Mesenchymal stem cell (in vitro differentiated cells and primary cell): ENCODE measurements around the gene MEF2D.

ENCODE experiments used
- DNase-seq: peaks from one replicate; pipeline ENCODE4 v3.0.0-alpha.2; 2013
- H2AFZ ChIP-seq: one replicate; pipeline ENCODE4 v1.6.1; 2013; ENCODE audit warnings: low read depth, mild to moderate bottlenecking, control low read depth, inconsistent platforms, low read length, moderate library complexity
- H2AK5ac ChIP-seq: 2 replicates; pipeline ENCODE4 v1.6.1; 2013; ENCODE audit warnings: low read length, moderate library complexity, mild to moderate bottlenecking, inconsistent platforms; ENCODE audit not compliant: severe bottlenecking
- H2BK120ac ChIP-seq: one replicate; pipeline ENCODE4 v1.6.1; 2013; ENCODE audit warnings: low read depth, mild to moderate bottlenecking, inconsistent platforms, low read length, moderate library complexity
- H2BK12ac ChIP-seq, 2 experiments: one replicate each; pipeline ENCODE4 v1.6.1; 2013; ENCODE audit warnings: inconsistent platforms in 2 of 2, low read length in 2 of 2, mild to moderate bottlenecking in 2 of 2, moderate library complexity in 2 of 2, control low read depth in 1 of 2
- H2BK15ac ChIP-seq: one replicate; pipeline ENCODE4 v1.6.1; 2013; ENCODE audit warnings: mild to moderate bottlenecking, low read depth, inconsistent platforms; ENCODE audit not compliant: poor library complexity, severe bottlenecking
- H2BK5ac ChIP-seq: 2 replicates; pipeline ENCODE4 v1.6.1; 2013; ENCODE audit warnings: low read depth, mild to moderate bottlenecking, low read length, control low read depth, inconsistent platforms; ENCODE audit not compliant: poor library complexity, severe bottlenecking
- H3K14ac ChIP-seq, 2 experiments: one replicate each; pipeline ENCODE4 v1.6.1; 2013; ENCODE audit warnings: inconsistent platforms in 2 of 2, low read length in 2 of 2, control low read depth in 1 of 2, mild to moderate bottlenecking in 1 of 2, moderate library complexity in 1 of 2
- H3K18ac ChIP-seq, 2 experiments: one replicate each; pipeline ENCODE4 v1.6.1; 2013; ENCODE audit warnings: inconsistent platforms in 2 of 2, low read length in 2 of 2, control low read depth in 1 of 2, low read depth in 1 of 2, mild to moderate bottlenecking in 1 of 2
- H3K23ac ChIP-seq, 2 experiments: one replicate each; pipeline ENCODE4 v1.6.1; 2013; ENCODE audit warnings: inconsistent platforms in 2 of 2, low read length in 2 of 2, mild to moderate bottlenecking in 2 of 2, moderate library complexity in 2 of 2, control low read depth in 1 of 2
- H3K27ac ChIP-seq: 2 replicates; pipeline ENCODE4 v1.5.1; 2013; ENCODE audit warnings: mild to moderate bottlenecking, moderate library complexity, low read length, control low read depth, inconsistent platforms; ENCODE audit not compliant: poor library complexity, severe bottlenecking
- H3K27me3 ChIP-seq, 2 experiments: 2 replicates each; pipeline versions ENCODE4 v1.6.1 to v1.7.0; 2013; ENCODE audit warnings: low read length in 2 of 2, mild to moderate bottlenecking in 2 of 2, moderate library complexity in 2 of 2, control low read depth in 1 of 2, inconsistent platforms in 1 of 2; ENCODE audit not compliant: control insufficient read depth in 1 of 2, insufficient read depth in 1 of 2
- H3K36me3 ChIP-seq, 2 experiments: 2 replicates each; pipeline versions ENCODE4 v1.6.1 to v1.7.0; 2013; ENCODE audit warnings: low read length in 2 of 2, control low read depth in 1 of 2, inconsistent platforms in 1 of 2, low read depth in 1 of 2, mild to moderate bottlenecking in 1 of 2; ENCODE audit not compliant: insufficient read depth in 2 of 2, control insufficient read depth in 1 of 2
- H3K4ac ChIP-seq, 2 experiments: one replicate each; pipeline ENCODE4 v1.6.1; 2013; ENCODE audit warnings: inconsistent platforms in 2 of 2, low read length in 2 of 2, mild to moderate bottlenecking in 2 of 2, moderate library complexity in 2 of 2, control low read depth in 1 of 2, low read depth in 1 of 2
- H3K4me1 ChIP-seq: 2 replicates; pipeline ENCODE4 v1.6.1; 2013; ENCODE audit warnings: low read depth, low read length, control low read depth; ENCODE audit not compliant: control insufficient read depth, insufficient read depth
- H3K4me2 ChIP-seq: 2 replicates; pipeline ENCODE4 v1.6.1; 2013; ENCODE audit warnings: low read length, mild to moderate bottlenecking, inconsistent platforms; ENCODE audit not compliant: poor library complexity, severe bottlenecking
- H3K4me3 ChIP-seq, 2 experiments: 2 replicates each; pipeline versions ENCODE4 v1.5.1 to v1.7.0; 2013; ENCODE audit warnings: low read length in 2 of 2, mild to moderate bottlenecking in 2 of 2, control low read depth in 1 of 2, low read depth in 1 of 2; ENCODE audit not compliant: insufficient read depth in 1 of 2
- H3K79me1 ChIP-seq: replicated peaks from 2 replicates; pipeline ENCODE4 v1.6.1; 2013; ENCODE audit warnings: mild to moderate bottlenecking, control low read depth, low read length, inconsistent platforms; ENCODE audit not compliant: poor library complexity, severe bottlenecking
- H3K9ac ChIP-seq: 2 replicates; pipeline ENCODE4 v1.7.0; 2013; ENCODE audit warnings: mild to moderate bottlenecking, low read length, moderate library complexity
- H3K9me3 ChIP-seq: 2 replicates; pipeline ENCODE4 v1.7.0; 2013; ENCODE audit warnings: mild to moderate bottlenecking, low read length; ENCODE audit not compliant: control insufficient read depth
- H4K8ac ChIP-seq: one replicate; pipeline ENCODE4 v1.6.1; 2013; ENCODE audit warnings: inconsistent platforms, mild to moderate bottlenecking, low read length, moderate library complexity
- H4K91ac ChIP-seq: one replicate; pipeline ENCODE4 v1.6.1; 2013; ENCODE audit warnings: mild to moderate bottlenecking, low read length, inconsistent platforms
- WGBS: methylation state at CpG from one replicate; pipeline ENCODE4 v1.1.7; 2013; ENCODE audit warnings: mixed read lengths; 5-methylcytosine and 5-hydroxymethylcytosine counted together

MEF2D gene

DNA sequence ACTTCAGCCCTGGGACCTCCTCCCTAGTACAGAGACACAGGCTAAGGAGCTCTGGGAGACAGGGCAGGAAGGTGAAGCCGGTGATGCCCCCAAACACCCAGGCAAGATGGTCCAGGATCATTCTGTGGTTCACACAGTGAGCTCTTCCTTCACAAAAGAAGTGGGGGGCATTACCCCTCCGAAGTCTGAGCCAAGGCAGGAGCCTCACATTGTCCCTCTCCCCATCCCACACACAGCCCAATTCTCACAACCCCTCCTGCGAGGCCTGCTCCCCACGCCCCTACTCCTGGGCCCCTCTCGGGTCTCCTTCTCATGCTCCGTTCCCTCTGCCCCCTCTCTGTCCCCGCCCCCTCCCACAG is 10.7 kb downstream of the MEF2D start:
- H4K91ac ChIP-seq = no peak overlapping the region
- no peak overlapping the region for H2AFZ ChIP-seq
- H3K18ac ChIP-seq = no peak overlapping the region
- peak overlapping the region in 1 of 2 experiments; percentile 3 for H2BK12ac ChIP-seq
- peaks cover 49% of the 10 kb centered on the region for H3K4me1 ChIP-seq
- H3K9ac ChIP-seq = peak overlapping the region; percentile 56
- peak overlapping the region in 1 of 2 experiments; percentile 59 for H3K4ac ChIP-seq
- whole genome bisulfite sequencing = 72% methylated on average over 7 of the region's 7 CpGs
- no peak for DNase-seq
- no peak overlapping the region for H4K8ac ChIP-seq
- peaks cover 18 to 29% of the 10 kb centered on the region in 2 experiments for H3K36me3 ChIP-seq
- H3K23ac ChIP-seq = no peak overlapping the region
- H3K4me2 ChIP-seq = no peak overlapping the region
- H2BK15ac ChIP-seq = peak overlapping the region; percentile 26
- no peak overlapping the region for H2BK5ac ChIP-seq
- H2AK5ac ChIP-seq = no peak overlapping the region
- H3K4me3 ChIP-seq = peak overlapping the region in 1 of 2 experiments; percentile 41
- no peak overlapping the region for H2BK120ac ChIP-seq
- no peak overlapping the region for H3K27ac ChIP-seq
- no peaks in the 10 kb centered on the region for H3K27me3 ChIP-seq
- H3K9me3 ChIP-seq = no peaks in the 10 kb centered on the region
- peaks cover 32% of the 10 kb centered on the region for H3K79me1 ChIP-seq
- no peak overlapping the region for H3K14ac ChIP-seq

DNA sequence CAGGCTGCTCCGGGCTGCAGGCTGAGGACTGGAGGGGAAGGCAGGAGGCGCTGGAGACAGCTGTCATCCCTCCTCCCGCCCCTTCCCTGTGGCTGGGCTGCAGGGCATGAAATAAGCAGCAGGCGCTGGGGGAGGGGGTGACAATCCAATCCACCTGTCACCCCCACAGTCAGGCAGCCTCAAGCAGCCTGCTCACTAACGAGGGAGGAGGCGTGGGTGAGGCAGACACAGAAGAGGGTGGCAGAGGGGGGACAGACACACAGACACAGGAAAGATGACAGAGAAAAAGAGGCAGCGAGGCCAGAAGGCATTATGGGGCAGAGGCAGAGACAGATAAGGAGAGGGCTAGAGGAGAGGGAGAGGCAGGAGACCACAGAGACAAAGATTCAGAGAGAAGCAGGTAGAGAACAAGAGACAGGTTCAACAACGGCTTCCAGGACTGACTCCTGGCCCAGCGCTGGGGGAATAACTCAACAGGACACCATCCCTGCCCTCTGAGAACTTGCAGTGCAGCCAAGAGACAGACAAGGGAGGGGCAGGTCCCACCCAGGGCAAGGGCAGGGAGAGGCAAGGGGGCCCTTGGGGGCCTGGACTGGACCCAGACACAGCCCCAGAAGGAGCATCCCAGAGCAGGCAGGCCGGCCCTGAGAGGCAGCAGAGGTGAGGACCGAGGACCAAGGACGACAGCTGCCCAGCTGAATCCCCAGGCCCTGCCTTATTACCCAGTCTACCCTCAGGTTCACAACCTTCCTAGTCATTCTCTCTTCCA is 11.2 kb downstream of the MEF2D start:
- no peak overlapping the region for H2BK15ac ChIP-seq
- H3K27ac ChIP-seq = no peak overlapping the region
- peak overlapping the region in 1 of 2 experiments; percentile 0 for H3K23ac ChIP-seq
- 71% methylated on average over 11 of the region's 12 CpGs for WGBS
- H2BK5ac ChIP-seq = no peak overlapping the region
- no peak overlapping the region for H3K4ac ChIP-seq
- no peak overlapping the region for H2BK120ac ChIP-seq
- H3K4me3 ChIP-seq = no peak overlapping the region
- H3K9me3 ChIP-seq = no peaks in the 10 kb centered on the region
- H3K36me3 ChIP-seq = peaks cover 14 to 23% of the 10 kb centered on the region in 2 experiments
- H2AK5ac ChIP-seq = no peak overlapping the region
- peak overlapping the region in 1 of 2 experiments; percentile 38 for H2BK12ac ChIP-seq
- H3K27me3 ChIP-seq = no peaks in the 10 kb centered on the region
- H2AFZ ChIP-seq = no peak overlapping the region
- peak overlapping the region in 1 of 2 experiments; percentile 30 for H3K14ac ChIP-seq
- peaks cover 33% of the 10 kb centered on the region for H3K79me1 ChIP-seq
- no peak overlapping the region for H4K91ac ChIP-seq
- peak overlapping the region in 1 of 2 experiments; percentile 42 for H3K18ac ChIP-seq
- H3K9ac ChIP-seq = peak overlapping the region; percentile 56
- peak; percentile 46 for DNase-seq
- H3K4me2 ChIP-seq = no peak overlapping the region
- no peak overlapping the region for H4K8ac ChIP-seq
- H3K4me1 ChIP-seq = peaks cover 45% of the 10 kb centered on the region

DNA sequence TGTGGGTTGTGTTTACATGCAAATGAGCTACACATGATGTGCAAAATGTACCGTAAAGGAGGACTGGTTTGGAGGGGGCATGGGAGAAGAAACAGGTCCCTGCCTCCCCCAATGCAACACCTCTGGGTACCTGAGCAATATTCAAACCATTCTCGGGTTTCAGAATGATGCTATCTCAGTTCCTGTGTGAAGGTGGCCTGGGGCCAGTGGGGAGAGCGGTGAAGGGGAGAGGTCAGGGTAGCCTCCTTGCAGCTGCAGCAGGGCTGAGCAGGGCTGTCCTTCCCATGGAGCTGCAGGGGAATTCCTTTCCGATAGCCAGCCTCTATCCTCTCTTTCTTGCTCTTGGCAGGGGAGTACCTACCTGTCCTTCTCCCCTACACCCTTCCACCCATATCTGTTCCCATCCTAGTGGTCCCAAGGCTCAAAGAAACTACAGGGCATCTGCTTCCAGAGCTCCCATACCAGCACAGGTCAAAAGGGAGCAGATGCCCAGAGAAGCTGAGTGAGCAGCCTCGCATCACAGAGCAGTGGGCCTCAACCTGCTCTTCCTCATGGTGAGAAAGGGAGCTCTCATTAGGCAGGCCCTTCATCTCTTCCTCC is 11.9 kb downstream of the MEF2D start:
- no peak overlapping the region for H3K27ac ChIP-seq
- no peak overlapping the region for H3K4me3 ChIP-seq
- no peak overlapping the region for H4K91ac ChIP-seq
- no peak overlapping the region for H3K4ac ChIP-seq
- H4K8ac ChIP-seq = no peak overlapping the region
- H2BK15ac ChIP-seq = no peak overlapping the region
- H2AFZ ChIP-seq = no peak overlapping the region
- no peak overlapping the region for H3K14ac ChIP-seq
- no peak for DNase-seq
- no peak overlapping the region for H2BK5ac ChIP-seq
- H3K27me3 ChIP-seq = no peaks in the 10 kb centered on the region
- 100% methylated on average over 4 of the region's 5 CpGs for WGBS
- peaks cover 42% of the 10 kb centered on the region for H3K4me1 ChIP-seq
- H2BK120ac ChIP-seq = no peak overlapping the region
- H3K23ac ChIP-seq = no peak overlapping the region
- H2AK5ac ChIP-seq = no peak overlapping the region
- peaks cover 14 to 21% of the 10 kb centered on the region in 2 experiments for H3K36me3 ChIP-seq
- H3K9ac ChIP-seq = no peak overlapping the region
- no peak overlapping the region for H3K4me2 ChIP-seq
- H3K9me3 ChIP-seq = no peaks in the 10 kb centered on the region
- H2BK12ac ChIP-seq = no peak overlapping the region
- H3K18ac ChIP-seq = no peak overlapping the region
- H3K79me1 ChIP-seq = peaks cover 33% of the 10 kb centered on the region

DNA sequence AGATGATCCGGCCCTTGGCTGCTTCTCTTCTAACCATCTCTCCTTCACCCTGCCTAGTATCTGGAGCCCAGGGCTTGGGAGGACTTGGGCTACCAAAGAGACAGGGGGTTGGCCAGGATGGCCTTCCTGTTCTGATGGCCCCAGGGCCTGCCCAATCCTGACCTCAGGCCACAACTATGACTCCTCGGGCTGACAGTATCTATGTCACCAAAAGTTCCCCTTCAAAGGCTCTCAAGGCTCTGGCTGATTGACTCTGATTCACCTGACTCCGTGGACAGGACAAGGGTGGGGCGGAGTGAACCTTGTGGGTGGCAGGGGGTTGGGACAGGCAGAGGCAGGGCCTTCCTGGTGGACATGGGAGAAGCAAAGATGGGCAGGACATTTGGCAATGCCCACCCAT is 12.7 kb downstream of the MEF2D start:
- H2BK5ac ChIP-seq = no peak overlapping the region
- WGBS = 90% methylated on average over 4 of the region's 4 CpGs
- H2BK15ac ChIP-seq = no peak overlapping the region
- H3K18ac ChIP-seq = no peak overlapping the region
- DNase-seq = no peak
- H3K4me3 ChIP-seq = no peak overlapping the region
- no peak overlapping the region for H3K14ac ChIP-seq
- H3K4me1 ChIP-seq = peaks cover 46% of the 10 kb centered on the region
- no peaks in the 10 kb centered on the region for H3K9me3 ChIP-seq
- no peak overlapping the region for H3K4ac ChIP-seq
- H4K91ac ChIP-seq = no peak overlapping the region
- H3K4me2 ChIP-seq = no peak overlapping the region
- H2AK5ac ChIP-seq = no peak overlapping the region
- no peak overlapping the region for H2BK120ac ChIP-seq
- peaks cover 18 to 27% of the 10 kb centered on the region in 2 experiments for H3K36me3 ChIP-seq
- peaks cover 35% of the 10 kb centered on the region for H3K79me1 ChIP-seq
- H3K23ac ChIP-seq = no peak overlapping the region
- no peak overlapping the region for H2AFZ ChIP-seq
- no peak overlapping the region for H3K9ac ChIP-seq
- no peak overlapping the region for H3K27ac ChIP-seq
- H2BK12ac ChIP-seq = no peak overlapping the region
- no peaks in the 10 kb centered on the region for H3K27me3 ChIP-seq
- no peak overlapping the region for H4K8ac ChIP-seq
